ENCODE results near the gene METRN.

Gene METRN

GRCh38 chr16:724188-725040 lies 9.5 kb downstream of the METRN start:
- peak; percentile 71 for DNase-seq (ENCODE audit: low spot score)

- no peak for DNase-seq (ENCODE audit: low spot score)
Observed at GRCh38 chr16:725041-725376, 10.1 kb downstream of the METRN start.

- no peak for DNase-seq (ENCODE audit: low spot score)
Observed at GRCh38 chr16:725463-726187, 10.7 kb downstream of the METRN start.

GRCh38 chr16:726188-726437 lies 11.2 kb downstream of the METRN start:
- no peak for DNase-seq (ENCODE audit: low spot score)

GRCh38 chr16:726438-727290 lies 11.7 kb downstream of the METRN start, which contains the start of the genes CCDC78 and HAGHL:
TSS of gene CCDC78 (minus strand) at chr16:726443. CDS start at chr16:726367, 76 bp downstream.
TSS of gene HAGHL (plus strand) at chr16:727106. CDS start at chr16:727510, 404 bp downstream.
- peak; percentile 65 for DNase-seq (ENCODE audit: low spot score)

GRCh38 chr16:727291-727977 lies 12.5 kb downstream of the METRN start:
- DNase-seq (ENCODE audit: low spot score), result peak; percentile 61

GRCh38 chr16:728131-728889 lies 13.4 kb downstream of the METRN start:
- peak; percentile 77 for DNase-seq (ENCODE audit: low spot score)

GRCh38 chr16:728890-729744 lies 14.2 kb downstream of the METRN start:
- no peak for DNase-seq (ENCODE audit: low spot score)

- no peak for DNase-seq (ENCODE audit: low spot score)
Observed at GRCh38 chr16:729768-730665, 15.1 kb downstream of the METRN start.

- DNase-seq (ENCODE audit: low spot score), result no peak
Observed at GRCh38 chr16:730666-731509, 16.0 kb downstream of the METRN start.

GRCh38 chr16:732332-732731 lies 17.4 kb downstream of the METRN start:
- DNase-seq (ENCODE audit: low spot score), result no peak

GRCh38 chr16:732936-733335 lies 18.0 kb downstream of the METRN start:
- DNase-seq (ENCODE audit: low spot score), result no peak

GRCh38 chr16:733382-734207 lies 18.7 kb downstream of the METRN start:
- DNase-seq (ENCODE audit: low spot score), result no peak

GRCh38 chr16:734208-734980 lies 19.5 kb downstream of the METRN start:
- DNase-seq (ENCODE audit: low spot score), result no peak

- DNase-seq (ENCODE audit: low spot score), result no peak
Observed at GRCh38 chr16:734981-735881, 20.3 kb downstream of the METRN start.

Data from NAMALWA (cell line).